HepG2 (cell line): ENCODE measurements around the gene RAB3D. TPM values are rescaled to one million over a fixed set of nuclear protein-coding genes. Genes with fewer than 3 reads are reported as not detected.

Experiments
- CEBPG ChIP-seq: IDR thresholded peaks from 2 replicates; pipeline ENCODE4 v1.6.1; 2016
- CENPX ChIP-seq: sonication (generic); formaldehyde crosslinking; IDR thresholded peaks from 2 replicates; pipeline ENCODE4 v1.9.0; 2021; ENCODE audit warnings: mild to moderate bottlenecking, missing genetic modification reagents, moderate library complexity
- CHD2 ChIP-seq: IDR thresholded peaks from 2 replicates; pipeline ENCODE4 v1.6.1; 2011; ENCODE audit warnings: low read depth, low read length, improper control_type of control experiment
- FOXA3 ChIP-seq: IDR thresholded peaks from 2 replicates; pipeline ENCODE4 v1.6.1; 2016; ENCODE audit warnings: missing genetic modification reagents, missing compliant biosample characterization
- GABPB1 ChIP-seq: IDR thresholded peaks from 2 replicates; pipeline ENCODE4 v1.6.1; 2016; ENCODE audit warnings: mild to moderate bottlenecking, missing genetic modification reagents, moderate library complexity, missing compliant biosample characterization
- HOXA7 ChIP-seq: sonication (generic); formaldehyde crosslinking; IDR thresholded peaks from 2 replicates; pipeline ENCODE4 v1.8.1; 2022; ENCODE audit warnings: mild to moderate bottlenecking, missing genetic modification reagents, moderate library complexity
- JDP2 ChIP-seq: sonication (generic); formaldehyde crosslinking; IDR thresholded peaks from 2 replicates; pipeline ENCODE4 v1.8.1; 2022; ENCODE audit warnings: missing genetic modification reagents, borderline replicate concordance
- KDM3A ChIP-seq: IDR thresholded peaks from 2 replicates; pipeline ENCODE4 v1.6.1; 2018; ENCODE audit warnings: low read depth, missing compliant biosample characterization
- KDM4B ChIP-seq: sonication (generic); formaldehyde crosslinking; IDR thresholded peaks from 2 replicates; pipeline ENCODE4 v1.4.0; 2020; ENCODE audit warnings: missing genetic modification reagents
- MEIS2 ChIP-seq: sonication (generic); formaldehyde crosslinking; IDR thresholded peaks from 2 replicates; pipeline ENCODE4 v1.9.0; 2021; ENCODE audit warnings: mild to moderate bottlenecking, missing genetic modification reagents
- NFATC3 ChIP-seq: sonication (generic); formaldehyde crosslinking; IDR thresholded peaks from 2 replicates; pipeline ENCODE4 v1.5.1; 2020; ENCODE audit warnings: mild to moderate bottlenecking, missing genetic modification reagents
- NFIB ChIP-seq: sonication (generic); formaldehyde crosslinking; IDR thresholded peaks from 2 replicates; pipeline ENCODE4 v1.9.0; 2021; ENCODE audit warnings: missing genetic modification reagents, mild to moderate bottlenecking, borderline replicate concordance
- NPAS2 ChIP-seq: sonication (generic); formaldehyde crosslinking; IDR thresholded peaks from 2 replicates; pipeline ENCODE4 v1.8.0; 2022; ENCODE audit warnings: mild to moderate bottlenecking, missing genetic modification reagents, borderline replicate concordance
- RBFOX2 ChIP-seq: fragments of 200-400 bp; formaldehyde crosslinking; IDR thresholded peaks from 2 replicates; pipeline ENCODE4 v1.6.1; 2017; ENCODE audit warnings: low read depth, mild to moderate bottlenecking, low read length
- SP2 ChIP-seq: sonication (generic); formaldehyde crosslinking; IDR thresholded peaks from 2 replicates; pipeline ENCODE4 v1.5.1; 2020; ENCODE audit warnings: mild to moderate bottlenecking, missing genetic modification reagents
- ZNF3 ChIP-seq: IDR thresholded peaks from 2 replicates; pipeline ENCODE4 v1.7.0; 2017; ENCODE audit warnings: inconsistent platforms
- ZNF335 ChIP-seq: sonication (generic); formaldehyde crosslinking; IDR thresholded peaks from 2 replicates; pipeline ENCODE4 v1.4.0; 2020; ENCODE audit warnings: missing genetic modification reagents
- ZNF441 ChIP-seq: sonication (generic); formaldehyde crosslinking; IDR thresholded peaks from 2 replicates; pipeline ENCODE4 v1.7.0; 2021; ENCODE audit warnings: missing genetic modification reagents, borderline replicate concordance
- ZNF816 ChIP-seq: sonication (generic); formaldehyde crosslinking; IDR thresholded peaks from 2 replicates; pipeline ENCODE4 v1.8.0; 2022; ENCODE audit warnings: missing genetic modification reagents, mild to moderate bottlenecking, borderline replicate concordance
- ZSCAN29 ChIP-seq: sonication (generic); formaldehyde crosslinking; conservative IDR thresholded peaks from 2 replicates; pipeline ENCODE4 v1.4.0; 2020; ENCODE audit warnings: mild to moderate bottlenecking, missing genetic modification reagents
- polyA plus RNA-seq, 8 experiments: library from polyadenylated mRNA; depleted of rRNA in 3 of 8; stranded (reverse) in 7 of 8; unstranded in 1 of 8; fragments of >200 nt; fragmentation: Illumina TruSeq in 4 of 8; extraction: Trizol in 4 of 8; gene quantifications; 2 replicates each; pipeline versions ENCODE4 v1.2.1 to v1.2.3, GENCODE V29; 2011 to 2016; ENCODE audit warnings: low read depth in 4 of 8, missing spikeins in 1 of 8, mixed read lengths in 1 of 8; ENCODE audit not compliant: insufficient read depth in 1 of 8
- total RNA-seq, 5 experiments: library from RNA; depleted of rRNA; stranded (reverse); fragments of >200 nt; fragmentation: Illumina TruSeq; extraction: Trizol; gene quantifications; 2 replicates each; pipeline ENCODE4 v1.2.3, GENCODE V29; 2016; ENCODE audit warnings: low read depth in 1 of 5
- TF ChIP-seq, protein P1 (sequence below): IDR thresholded peaks from 2 replicates; pipeline ENCODE4 v1.4.0; 2020; ENCODE audit warnings: mild to moderate bottlenecking, missing genetic modification reagents
- TF ChIP-seq, protein P2 (sequence below): sonication (generic); formaldehyde crosslinking; IDR thresholded peaks from 2 replicates; pipeline ENCODE4 v1.9.0; 2021; ENCODE audit warnings: missing genetic modification reagents, borderline replicate concordance
- TF ChIP-seq, protein P3 (sequence below): IDR thresholded peaks from 2 replicates; pipeline ENCODE4 v1.6.1; 2018; ENCODE audit warnings: missing genetic modification reagents, mild to moderate bottlenecking, missing compliant biosample characterization

The RAB3D gene
- total and polyA plus RNA-seq, 2 of the 13 experiments (the other 11 are each of a cell fraction or from before 2014, with no cell fraction given) = 2.0 to 16.1 TPM

DNA sequence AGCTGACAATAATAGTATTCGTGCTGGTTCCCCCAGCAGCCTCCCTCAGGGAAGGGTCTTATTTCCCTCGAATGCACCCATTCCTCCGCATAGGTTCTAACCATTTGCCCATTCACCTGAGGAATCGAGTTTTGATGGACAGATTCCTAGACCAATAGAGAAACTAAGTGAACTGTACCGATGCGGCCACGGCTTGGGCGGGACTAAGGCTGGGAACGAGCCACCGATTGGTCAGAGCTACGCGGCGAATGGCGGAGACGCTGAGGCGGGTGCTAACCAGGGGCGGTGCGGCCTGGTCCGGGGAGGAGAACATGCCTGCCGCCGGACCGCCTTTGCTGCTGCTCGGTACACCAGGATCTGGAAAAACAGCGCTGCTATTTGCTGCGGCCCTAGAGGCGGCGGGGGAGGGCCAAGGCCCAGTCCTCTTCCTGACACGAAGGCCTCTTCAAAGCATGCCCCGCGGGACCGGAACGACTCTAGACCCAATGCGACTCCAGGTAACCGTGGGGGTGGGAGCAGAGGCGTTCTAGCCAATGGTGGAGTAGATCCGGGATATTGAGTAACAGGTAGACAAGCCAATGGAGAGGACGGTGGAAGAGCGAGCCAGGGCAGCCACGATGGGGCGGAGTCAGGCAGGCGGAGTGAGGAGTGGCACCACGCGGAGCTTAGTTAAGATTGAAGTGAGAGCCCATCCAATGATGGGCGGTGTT lies 35.1 kb upstream of the RAB3D start, which contains the start of gene SWSAP1 (continued):
- TF ChIP-seq CENPX (CRISPR knock-in tag) (no peak), NPAS2 (no peak), ZSCAN29 (CRISPR knock-in tag) (no peak), NFIB (CRISPR knock-in tag) (no peak), CHD2 (no peak), CEBPG (CRISPR knock-in tag) (peak; percentile 73; the same call in 1 of the 2 replicates), ZNF3 (CRISPR knock-in tag) (no peak), SP2 (peak; percentile 96), NFATC3 (CRISPR knock-in tag) (0 out of 2 replicates have a peak, but pooled peaks have one; percentile 83), ZNF441 (CRISPR knock-in tag) (peak; percentile 86; the same call in 1 of the 2 replicates), RBFOX2 (peak; percentile 86), GABPB1 (CRISPR knock-in tag) (peak; percentile 92), JDP2 (CRISPR knock-in tag) (no peak), MEIS2 (CRISPR knock-in tag) (peak; percentile 40; the same call in 1 of the 2 replicates), KDM4B (CRISPR knock-in tag) (0 out of 2 replicates have a peak, but pooled peaks have one; percentile 0), HOXA7 (CRISPR knock-in tag) (no peak), ZNF335 (peak; percentile 78), FOXA3 (peak; percentile 45; the same call in 1 of the 2 replicates), ZNF816 (CRISPR knock-in tag) (peak; percentile 19; the same call in 1 of the 2 replicates), KDM3A (no peak; the same call in 1 of the 2 replicates)
- TF ChIP-seq, protein P1, sequence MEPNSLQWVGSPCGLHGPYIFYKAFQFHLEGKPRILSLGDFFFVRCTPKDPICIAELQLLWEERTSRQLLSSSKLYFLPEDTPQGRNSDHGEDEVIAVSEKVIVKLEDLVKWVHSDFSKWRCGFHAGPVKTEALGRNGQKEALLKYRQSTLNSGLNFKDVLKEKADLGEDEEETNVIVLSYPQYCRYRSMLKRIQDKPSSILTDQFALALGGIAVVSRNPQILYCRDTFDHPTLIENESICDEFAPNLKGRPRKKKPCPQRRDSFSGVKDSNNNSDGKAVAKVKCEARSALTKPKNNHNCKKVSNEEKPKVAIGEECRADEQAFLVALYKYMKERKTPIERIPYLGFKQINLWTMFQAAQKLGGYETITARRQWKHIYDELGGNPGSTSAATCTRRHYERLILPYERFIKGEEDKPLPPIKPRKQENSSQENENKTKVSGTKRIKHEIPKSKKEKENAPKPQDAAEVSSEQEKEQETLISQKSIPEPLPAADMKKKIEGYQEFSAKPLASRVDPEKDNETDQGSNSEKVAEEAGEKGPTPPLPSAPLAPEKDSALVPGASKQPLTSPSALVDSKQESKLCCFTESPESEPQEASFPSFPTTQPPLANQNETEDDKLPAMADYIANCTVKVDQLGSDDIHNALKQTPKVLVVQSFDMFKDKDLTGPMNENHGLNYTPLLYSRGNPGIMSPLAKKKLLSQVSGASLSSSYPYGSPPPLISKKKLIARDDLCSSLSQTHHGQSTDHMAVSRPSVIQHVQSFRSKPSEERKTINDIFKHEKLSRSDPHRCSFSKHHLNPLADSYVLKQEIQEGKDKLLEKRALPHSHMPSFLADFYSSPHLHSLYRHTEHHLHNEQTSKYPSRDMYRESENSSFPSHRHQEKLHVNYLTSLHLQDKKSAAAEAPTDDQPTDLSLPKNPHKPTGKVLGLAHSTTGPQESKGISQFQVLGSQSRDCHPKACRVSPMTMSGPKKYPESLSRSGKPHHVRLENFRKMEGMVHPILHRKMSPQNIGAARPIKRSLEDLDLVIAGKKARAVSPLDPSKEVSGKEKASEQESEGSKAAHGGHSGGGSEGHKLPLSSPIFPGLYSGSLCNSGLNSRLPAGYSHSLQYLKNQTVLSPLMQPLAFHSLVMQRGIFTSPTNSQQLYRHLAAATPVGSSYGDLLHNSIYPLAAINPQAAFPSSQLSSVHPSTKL (CRISPR knock-in tag) = 0 out of 2 replicates have a peak, but pooled peaks have one; percentile 29
- TF ChIP-seq, protein P2, sequence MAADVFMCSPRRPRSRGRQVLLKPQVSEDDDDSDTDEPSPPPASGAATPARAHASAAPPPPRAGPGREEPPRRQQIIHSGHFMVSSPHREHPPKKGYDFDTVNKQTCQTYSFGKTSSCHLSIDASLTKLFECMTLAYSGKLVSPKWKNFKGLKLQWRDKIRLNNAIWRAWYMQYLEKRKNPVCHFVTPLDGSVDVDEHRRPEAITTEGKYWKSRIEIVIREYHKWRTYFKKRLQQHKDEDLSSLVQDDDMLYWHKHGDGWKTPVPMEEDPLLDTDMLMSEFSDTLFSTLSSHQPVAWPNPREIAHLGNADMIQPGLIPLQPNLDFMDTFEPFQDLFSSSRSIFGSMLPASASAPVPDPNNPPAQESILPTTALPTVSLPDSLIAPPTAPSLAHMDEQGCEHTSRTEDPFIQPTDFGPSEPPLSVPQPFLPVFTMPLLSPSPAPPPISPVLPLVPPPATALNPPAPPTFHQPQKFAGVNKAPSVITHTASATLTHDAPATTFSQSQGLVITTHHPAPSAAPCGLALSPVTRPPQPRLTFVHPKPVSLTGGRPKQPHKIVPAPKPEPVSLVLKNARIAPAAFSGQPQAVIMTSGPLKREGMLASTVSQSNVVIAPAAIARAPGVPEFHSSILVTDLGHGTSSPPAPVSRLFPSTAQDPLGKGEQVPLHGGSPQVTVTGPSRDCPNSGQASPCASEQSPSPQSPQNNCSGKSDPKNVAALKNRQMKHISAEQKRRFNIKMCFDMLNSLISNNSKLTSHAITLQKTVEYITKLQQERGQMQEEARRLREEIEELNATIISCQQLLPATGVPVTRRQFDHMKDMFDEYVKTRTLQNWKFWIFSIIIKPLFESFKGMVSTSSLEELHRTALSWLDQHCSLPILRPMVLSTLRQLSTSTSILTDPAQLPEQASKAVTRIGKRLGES (CRISPR knock-in tag) = no peak
- TF ChIP-seq, protein P3, sequence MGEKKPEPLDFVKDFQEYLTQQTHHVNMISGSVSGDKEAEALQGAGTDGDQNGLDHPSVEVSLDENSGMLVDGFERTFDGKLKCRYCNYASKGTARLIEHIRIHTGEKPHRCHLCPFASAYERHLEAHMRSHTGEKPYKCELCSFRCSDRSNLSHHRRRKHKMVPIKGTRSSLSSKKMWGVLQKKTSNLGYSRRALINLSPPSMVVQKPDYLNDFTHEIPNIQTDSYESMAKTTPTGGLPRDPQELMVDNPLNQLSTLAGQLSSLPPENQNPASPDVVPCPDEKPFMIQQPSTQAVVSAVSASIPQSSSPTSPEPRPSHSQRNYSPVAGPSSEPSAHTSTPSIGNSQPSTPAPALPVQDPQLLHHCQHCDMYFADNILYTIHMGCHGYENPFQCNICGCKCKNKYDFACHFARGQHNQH (CRISPR knock-in tag) = peak; percentile 9
